GM04504 (cell line): ENCODE results near the gene RALY.
A peak's percentile ranks its signal among the peaks of the same experiment; 100 is the strongest.
"Not testable (repeated sequence)": the region's sequence is repeated elsewhere in the genome, so short reads cannot be mapped to it uniquely, and the experiment has no call there.

Experiments
- DNase-seq: peaks from one replicate; pipeline ENCODE4 v3.0.0-alpha.2; 2012; ENCODE audit warnings: low read depth

Gene RALY

GRCh38 chr20:34105978-34106675 lies 112.4 kb downstream of the RALY start:
- no peak for DNase-seq

- DNase-seq: no peak
Observed at GRCh38 chr20:34108616-34109174, 115.0 kb downstream of the RALY start.

GRCh38 chr20:34109442-34109841 lies 115.7 kb downstream of the RALY start:
- no peak for DNase-seq

GRCh38 chr20:34110025-34110744 lies 116.5 kb downstream of the RALY start:
- no peak for DNase-seq

GRCh38 chr20:34110745-34111641 lies 117.3 kb downstream of the RALY start:
- peak; percentile 34 for DNase-seq

DNA sequence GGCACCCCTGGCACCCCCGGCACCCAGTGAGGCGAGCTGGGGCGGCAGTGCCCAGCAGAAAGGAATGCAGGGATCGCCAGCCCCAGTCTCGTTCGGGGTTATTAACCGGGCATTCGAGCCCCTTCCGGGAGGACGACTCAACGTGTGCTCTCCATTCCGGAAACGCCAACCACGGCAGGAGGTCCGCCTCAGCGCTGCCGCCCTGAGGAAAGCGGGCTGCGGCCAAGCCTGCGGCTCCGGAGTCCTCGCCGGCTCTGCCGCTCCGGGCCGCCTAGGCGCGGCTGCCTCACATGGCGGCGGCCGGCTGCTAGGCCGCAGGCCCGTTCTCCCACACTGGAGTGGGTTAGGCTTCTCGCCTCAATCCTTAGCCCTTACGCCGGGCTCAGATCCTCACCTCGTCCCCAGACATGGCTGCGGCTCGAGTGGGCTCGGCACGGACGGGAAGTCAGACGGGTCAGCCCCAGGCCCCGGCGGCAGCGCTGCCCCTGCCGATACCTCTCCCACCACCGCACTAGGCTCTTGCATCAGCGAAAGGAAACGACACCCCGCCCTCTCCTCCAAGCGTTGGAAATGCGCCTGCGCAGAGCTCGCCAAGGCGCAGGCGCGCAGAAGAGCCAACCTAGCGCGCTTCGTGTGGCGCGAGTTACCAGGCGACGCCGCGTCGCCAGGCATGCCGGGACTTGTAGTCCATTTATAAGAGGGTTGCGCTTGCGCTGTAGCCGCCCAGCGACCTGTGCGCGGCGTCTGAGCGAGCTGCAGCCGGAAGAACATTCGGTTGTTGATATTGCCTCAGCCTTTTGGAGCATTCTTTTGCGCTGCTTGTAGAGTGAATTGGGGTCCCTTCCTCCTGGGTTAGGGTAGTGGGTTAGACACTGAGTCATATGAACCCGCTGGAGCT lies 118.2 kb downstream of the RALY start, which contains the start of gene EIF2S2:
Gene EIF2S2, minus strand, starts transcription at position 542 of the 898 bp plus-strand sequence. Its CDS starts 133 bp downstream, at position 409.
- peak; percentile 97 for DNase-seq

GRCh38 chr20:34112600-34113101 lies 118.9 kb downstream of the RALY start:
- DNase-seq: no peak

- DNase-seq: no peak
Observed at GRCh38 chr20:34114809-34115208, 121.1 kb downstream of the RALY start.

GRCh38 chr20:34115232-34115631 lies 121.5 kb downstream of the RALY start:
- no peak for DNase-seq

DNA sequence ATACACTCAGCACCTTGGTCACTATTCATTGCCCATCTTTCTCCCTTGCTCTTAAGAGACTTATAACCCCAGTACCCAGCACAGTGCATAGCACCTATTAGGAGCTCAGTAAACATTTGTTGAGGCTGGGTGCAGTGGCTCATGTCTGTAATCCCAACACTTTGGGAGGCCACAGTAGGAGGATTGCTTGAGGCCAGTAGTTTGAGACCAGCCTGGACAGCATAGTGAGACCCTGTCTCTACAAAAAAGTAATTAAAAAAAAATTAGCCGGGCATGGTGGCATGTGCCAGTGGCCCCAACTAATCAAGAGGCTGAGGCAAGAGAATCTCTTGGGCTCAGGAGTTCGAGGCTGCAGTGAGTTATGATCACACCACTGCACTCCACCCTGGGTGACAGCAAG lies 126.5 kb downstream of the RALY start:
- DNase-seq: no peak

- no peak for DNase-seq
Observed at GRCh38 chr20:34122274-34122980, 128.7 kb downstream of the RALY start.

DNA sequence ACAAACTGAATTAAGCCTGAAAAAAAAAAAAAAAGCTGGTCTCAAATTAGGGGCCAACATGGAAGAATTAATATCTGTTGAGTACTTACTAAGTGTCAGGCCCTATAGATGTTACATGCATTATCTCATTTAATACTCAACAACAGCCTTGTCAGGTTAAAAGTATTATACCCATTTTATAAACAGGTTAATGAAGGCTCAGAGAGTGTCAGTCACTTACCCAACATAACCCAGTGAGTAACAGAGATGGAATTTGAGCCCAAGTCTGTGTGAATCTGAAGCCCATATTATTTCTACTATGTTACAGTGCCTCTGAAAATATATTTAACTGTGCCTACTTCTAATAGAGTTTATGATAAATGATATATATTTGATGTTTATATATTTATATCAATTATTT lies 129.6 kb downstream of the RALY start:
- DNase-seq: no peak

- no peak for DNase-seq
Observed at GRCh38 chr20:34124469-34125249, 130.9 kb downstream of the RALY start.

DNA sequence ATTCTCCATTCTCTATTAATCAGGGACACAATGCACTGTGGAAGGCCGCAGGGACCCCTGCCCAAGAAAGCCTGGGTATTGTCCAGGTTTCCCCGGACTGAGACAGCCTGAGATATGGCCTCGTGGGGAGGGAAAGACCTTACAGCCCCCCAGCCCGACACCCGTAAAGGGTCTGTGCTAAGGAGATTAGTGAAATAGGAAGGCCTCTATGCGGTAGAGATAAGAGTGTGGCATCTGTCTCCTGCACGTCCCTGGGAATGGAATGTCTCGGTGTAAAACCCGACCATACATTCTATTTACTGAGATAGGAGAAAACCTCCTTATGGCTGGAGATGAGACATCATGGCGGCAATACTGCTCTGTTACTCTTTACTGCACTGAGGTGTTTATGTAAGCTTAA lies 134.1 kb downstream of the RALY start:
- no peak for DNase-seq

DNA sequence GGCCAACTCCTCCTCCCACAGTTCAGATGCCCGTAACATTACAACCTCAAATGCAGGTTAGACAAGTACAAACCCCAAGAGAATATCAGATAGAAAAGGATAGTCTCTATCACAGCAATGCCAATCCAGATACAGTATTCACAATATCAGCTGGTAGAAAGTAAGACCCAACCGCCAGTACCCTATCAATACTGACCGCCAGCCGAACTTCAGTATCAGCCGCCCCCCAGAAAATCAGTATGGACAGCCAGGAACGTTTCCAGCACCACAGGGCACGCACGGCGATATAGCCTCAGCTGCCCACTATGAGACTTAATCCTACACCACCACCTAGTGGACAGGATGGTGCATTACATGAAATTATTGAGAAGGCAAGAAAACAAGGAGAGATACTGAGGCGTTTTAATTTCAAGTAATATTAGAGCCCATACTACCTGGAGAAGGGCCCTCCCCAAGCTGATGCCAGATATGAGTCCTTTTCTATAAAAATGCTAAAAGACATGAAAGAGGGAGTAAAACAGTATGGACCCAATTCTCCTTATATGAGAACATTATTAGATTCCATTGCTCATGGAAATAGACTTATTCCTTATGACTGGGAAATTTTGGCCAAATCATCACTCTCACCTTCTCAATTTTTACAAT lies 135.9 kb downstream of the RALY start:
- DNase-seq: peak; percentile 35

GRCh38 chr20:34131491-34131890 lies 137.8 kb downstream of the RALY start:
- DNase-seq: no peak

GRCh38 chr20:34132491-34132890 lies 138.8 kb downstream of the RALY start:
- DNase-seq: not testable (repeated sequence)

GRCh38 chr20:34132943-34133342 lies 139.2 kb downstream of the RALY start:
- DNase-seq: not testable (repeated sequence)

- not testable (repeated sequence) for DNase-seq
Observed at GRCh38 chr20:34133365-34133860, 139.7 kb downstream of the RALY start.
